GM12875 (cell line): ENCODE results near the gene FCN2.

Experiments
- H3K4me3 ChIP-seq: one replicate; pipeline ENCODE4 v1.5.1; 2011; ENCODE audit warnings: low read depth, low read length, control low read depth
- TF ChIP-seq, protein P1 (sequence below): IDR thresholded peaks from 2 replicates; pipeline ENCODE4 v1.5.1; 2011; ENCODE audit warnings: low read depth, mild to moderate bottlenecking, control low read depth, inconsistent platforms, low read length, moderate library complexity, borderline replicate concordance; ENCODE audit not compliant: insufficient read depth

FCN2 gene

DNA sequence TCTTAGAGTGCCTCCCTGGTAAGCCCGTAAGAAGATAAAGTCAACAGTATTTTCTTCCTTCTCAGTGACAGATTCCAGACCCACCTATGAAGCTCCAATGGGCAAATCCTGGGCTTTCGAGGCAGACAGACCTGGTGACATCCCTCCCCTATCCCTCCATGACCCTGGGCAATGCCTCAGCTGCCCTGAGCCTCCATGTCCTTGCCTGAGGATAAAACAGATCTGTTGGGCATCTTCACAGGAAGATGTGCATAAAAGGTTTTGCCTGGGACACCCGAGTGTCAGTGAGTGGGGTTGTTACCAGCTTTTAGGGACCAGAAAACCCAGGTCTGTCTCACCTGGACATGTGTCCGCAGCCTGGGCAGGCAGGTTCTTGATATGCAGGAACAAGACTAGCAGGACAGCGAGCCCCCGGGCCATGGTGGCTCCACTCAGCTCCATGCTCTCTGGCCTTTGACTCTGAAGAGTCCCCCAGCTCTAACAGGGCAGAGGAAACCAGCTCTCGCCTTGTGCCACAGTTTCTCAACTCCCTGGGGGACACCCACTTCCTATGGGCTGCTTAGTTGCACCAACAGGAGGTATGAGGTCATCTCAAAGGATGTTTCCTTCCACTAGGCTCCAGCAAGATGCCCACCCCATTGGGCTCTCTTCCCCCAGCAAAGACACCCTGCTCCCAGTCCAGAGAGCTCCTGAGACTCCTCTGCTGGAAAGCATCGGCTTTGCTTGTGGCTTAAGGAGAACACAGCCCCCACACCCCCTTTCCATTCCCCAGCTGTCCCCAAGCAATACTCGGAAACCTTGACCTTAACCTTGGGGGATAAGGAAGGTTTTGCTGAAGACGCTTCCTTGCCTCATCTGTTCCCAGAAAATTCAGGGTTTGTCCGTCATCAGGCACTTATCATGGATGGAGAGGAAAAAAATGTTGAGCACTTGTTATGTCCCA lies 37.1 kb downstream of the FCN2 start, which contains the start of gene FCN1:
TSS of gene FCN1 (minus strand) at position 482 of the 943 bp plus-strand sequence. CDS start at position 441, 41 bp downstream.
- TF ChIP-seq, protein P1, sequence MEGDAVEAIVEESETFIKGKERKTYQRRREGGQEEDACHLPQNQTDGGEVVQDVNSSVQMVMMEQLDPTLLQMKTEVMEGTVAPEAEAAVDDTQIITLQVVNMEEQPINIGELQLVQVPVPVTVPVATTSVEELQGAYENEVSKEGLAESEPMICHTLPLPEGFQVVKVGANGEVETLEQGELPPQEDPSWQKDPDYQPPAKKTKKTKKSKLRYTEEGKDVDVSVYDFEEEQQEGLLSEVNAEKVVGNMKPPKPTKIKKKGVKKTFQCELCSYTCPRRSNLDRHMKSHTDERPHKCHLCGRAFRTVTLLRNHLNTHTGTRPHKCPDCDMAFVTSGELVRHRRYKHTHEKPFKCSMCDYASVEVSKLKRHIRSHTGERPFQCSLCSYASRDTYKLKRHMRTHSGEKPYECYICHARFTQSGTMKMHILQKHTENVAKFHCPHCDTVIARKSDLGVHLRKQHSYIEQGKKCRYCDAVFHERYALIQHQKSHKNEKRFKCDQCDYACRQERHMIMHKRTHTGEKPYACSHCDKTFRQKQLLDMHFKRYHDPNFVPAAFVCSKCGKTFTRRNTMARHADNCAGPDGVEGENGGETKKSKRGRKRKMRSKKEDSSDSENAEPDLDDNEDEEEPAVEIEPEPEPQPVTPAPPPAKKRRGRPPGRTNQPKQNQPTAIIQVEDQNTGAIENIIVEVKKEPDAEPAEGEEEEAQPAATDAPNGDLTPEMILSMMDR, result no peak
- H3K4me3 ChIP-seq, result no peak within 1 kb of the TSS

DNA sequence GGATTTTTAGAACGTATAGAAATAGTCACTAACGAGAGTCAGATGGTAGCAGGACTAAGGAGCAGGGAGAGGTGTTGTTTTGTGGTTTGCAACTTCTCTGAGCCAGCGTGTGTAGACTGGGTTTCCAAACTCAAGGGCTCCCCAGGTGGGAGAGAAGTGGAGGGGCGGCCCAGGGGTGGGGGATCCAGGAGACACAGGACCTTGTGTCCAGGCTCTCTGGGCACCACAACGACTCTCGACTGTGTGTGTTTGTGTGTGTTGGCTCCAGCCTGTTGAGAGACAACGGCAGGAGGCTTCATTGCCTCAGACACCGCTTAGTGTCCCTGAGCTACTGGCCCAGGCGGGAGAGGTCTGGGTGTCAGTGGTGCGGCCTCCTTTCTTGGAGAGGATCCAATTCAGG lies 38.0 kb downstream of the FCN2 start:
- TF ChIP-seq, protein P1, result no peak
- H3K4me3 ChIP-seq, result no peak overlapping the region

DNA sequence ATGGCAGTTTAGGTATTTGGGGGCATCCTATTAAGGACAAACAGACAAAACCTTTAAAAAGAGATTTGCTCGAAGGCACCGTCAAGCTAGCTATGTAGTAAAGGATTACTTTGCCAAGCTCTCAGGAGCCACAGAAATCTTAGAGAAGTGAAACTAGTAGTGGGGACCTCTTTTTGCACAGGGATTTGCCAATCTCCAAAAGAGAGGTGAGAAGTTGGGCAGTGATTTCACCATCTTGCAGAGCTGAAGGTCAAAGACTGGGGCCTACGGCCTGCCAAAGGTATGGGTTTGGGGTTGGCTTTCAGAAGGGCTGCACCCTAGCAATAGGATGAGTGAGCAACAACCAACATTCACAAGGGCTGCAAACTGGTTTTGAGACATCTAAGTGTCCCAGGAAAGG lies 38.7 kb downstream of the FCN2 start:
- TF ChIP-seq, protein P1, result no peak
- H3K4me3 ChIP-seq, result no peak overlapping the region

DNA sequence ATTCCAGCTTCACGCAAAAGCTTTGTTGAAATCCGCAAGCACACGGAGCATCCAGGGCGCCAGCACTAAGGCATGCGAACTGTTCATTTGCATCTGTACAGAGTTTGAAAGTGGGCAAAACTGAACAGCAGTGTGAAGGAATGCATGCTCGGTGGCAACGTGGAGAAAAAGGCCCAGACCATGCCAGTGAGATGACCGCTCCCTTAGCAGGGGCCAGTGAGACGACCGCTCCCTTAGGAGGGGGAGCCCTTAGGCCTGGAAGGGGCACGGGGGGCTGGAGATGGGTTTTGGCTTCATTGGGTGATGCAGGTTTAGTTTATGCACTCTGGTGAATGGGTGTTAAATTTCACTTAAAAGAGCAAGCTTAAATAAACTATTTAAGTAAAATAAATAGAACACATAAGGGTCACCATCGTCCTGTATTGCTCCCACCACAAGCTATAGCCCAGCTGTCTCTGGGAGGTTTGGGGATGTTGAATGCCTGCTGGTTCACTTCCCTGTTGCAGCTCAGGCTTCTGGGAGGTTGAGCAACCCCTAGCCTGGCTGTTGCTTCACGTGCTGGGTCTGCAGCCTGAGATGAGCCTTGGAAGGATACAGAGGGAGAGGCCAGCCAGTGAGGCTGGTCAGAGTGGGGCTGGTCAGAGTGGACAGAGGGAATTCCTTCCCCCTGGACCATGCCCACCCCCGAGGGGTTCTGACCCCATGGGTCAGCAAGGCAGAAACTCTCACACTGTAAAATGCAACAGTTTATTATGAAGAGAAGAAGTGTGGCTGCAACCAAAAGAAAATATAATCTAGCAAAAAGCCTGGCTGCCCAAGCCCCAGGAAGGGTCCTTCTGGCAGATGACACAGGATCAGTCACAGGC lies 41.7 kb downstream of the FCN2 start:
- no peak overlapping the region for H3K4me3 ChIP-seq
- TF ChIP-seq, protein P1, result no peak

DNA sequence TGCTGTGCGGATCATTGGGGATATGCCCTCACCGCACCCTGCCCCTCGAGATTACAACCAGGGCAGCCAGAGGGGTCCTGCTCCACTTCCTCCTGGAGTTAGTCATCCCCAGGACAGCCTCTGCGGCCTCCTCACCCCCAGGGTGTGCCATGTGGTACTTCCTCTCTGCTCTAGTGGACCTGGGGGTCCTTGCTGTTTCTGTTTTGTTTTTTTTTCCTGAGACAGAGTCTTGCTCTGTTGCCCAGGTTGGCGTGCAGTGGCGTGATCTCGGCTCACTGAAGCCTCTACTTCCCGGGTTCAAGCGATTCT lies 42.3 kb downstream of the FCN2 start:
- H3K4me3 ChIP-seq, result no peak overlapping the region
- TF ChIP-seq, protein P1, result no peak

DNA sequence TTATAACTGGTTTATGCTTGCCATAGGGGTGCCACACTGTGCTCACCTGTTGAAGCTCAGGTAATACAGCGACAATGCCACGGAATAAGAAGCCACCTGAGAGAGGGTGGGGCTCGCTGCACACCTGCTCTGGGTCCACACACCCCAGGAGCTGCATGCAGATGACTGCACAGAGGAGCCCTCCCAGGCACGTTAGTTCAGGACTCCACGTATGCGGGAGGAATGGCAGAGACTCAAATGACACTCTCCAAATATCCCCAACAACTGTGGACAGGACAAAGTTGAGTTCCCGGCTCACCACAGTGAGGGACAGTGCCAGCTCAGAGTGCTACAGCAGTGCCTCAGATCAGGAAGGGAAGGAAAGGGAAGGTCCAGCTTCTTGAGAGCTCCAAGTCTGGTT lies 42.9 kb downstream of the FCN2 start:
- TF ChIP-seq, protein P1, result no peak
- no peak overlapping the region for H3K4me3 ChIP-seq
